CD8-positive, alpha-beta memory T cell (primary cell): ENCODE measurements around the gene SDHB. TPM values are rescaled to one million over a fixed set of nuclear protein-coding genes. Genes with fewer than 3 reads are reported as not detected.

Experiments
- CTCF ChIA-PET: fragments of 350-600 bp; sonication (Branson Sonifier 250); formaldehyde crosslinking; loops from one replicate; lab custom pipeline; 2021; ENCODE audit warnings: antibody characterized with exemption; lab: Charles Lee
- POLR2A ChIA-PET: fragments of 350-600 bp; sonication (Branson Sonifier 250); formaldehyde crosslinking; loops from one replicate; lab custom pipeline; 2021; ENCODE audit warnings: antibody characterized with exemption; lab: Charles Lee
- DNase-seq, 5 donors: peaks; one replicate each; pipeline versions ENCODE4 v3.0.0 to v3.0.0-alpha.2; 2020 to 2022; ENCODE audit warnings: mixed read lengths in 1 of 5
- H3K27ac ChIP-seq: one replicate; pipeline ENCODE4 v1.7.0; 2013; ENCODE audit warnings: low read depth, mild to moderate bottlenecking, low read length, moderate library complexity
- H3K27me3 ChIP-seq: 2 replicates; pipeline ENCODE4 v1.7.0; 2013; ENCODE audit warnings: low read length, mild to moderate bottlenecking; ENCODE audit not compliant: insufficient read depth, poor library complexity, severe bottlenecking
- H3K36me3 ChIP-seq: 2 replicates; pipeline ENCODE4 v1.7.0; 2013; ENCODE audit warnings: mild to moderate bottlenecking, low read length, moderate library complexity; ENCODE audit not compliant: insufficient read depth
- H3K4me1 ChIP-seq: 2 replicates; pipeline ENCODE4 v1.7.0; 2013; ENCODE audit warnings: mild to moderate bottlenecking, low read length, moderate library complexity; ENCODE audit not compliant: insufficient read depth
- H3K4me3 ChIP-seq: 2 replicates; pipeline ENCODE4 v1.7.0; 2013; ENCODE audit warnings: mild to moderate bottlenecking, low read length
- H3K9me3 ChIP-seq: 2 replicates; pipeline ENCODE4 v1.7.0; 2013; ENCODE audit warnings: mild to moderate bottlenecking, low read length
- H3K27ac Mint-ChIP-seq, 8 donors: one replicate each; pipeline ENCODE4 v1.8.0; 2020 to 2021; ENCODE audit warnings: mixed read lengths in 8 of 8, mild to moderate bottlenecking in 6 of 8, inconsistent platforms in 3 of 8, moderate library complexity in 3 of 8
- H3K27me3 Mint-ChIP-seq, 2 donors: one replicate each; pipeline ENCODE4 v1.8.0; 2020 to 2021; ENCODE audit warnings: mixed read lengths in 2 of 2, mild to moderate bottlenecking in 1 of 2, moderate library complexity in 1 of 2
- H3K36me3 Mint-ChIP-seq, 3 donors: one replicate each; pipeline ENCODE4 v1.8.0; 2020 to 2021; ENCODE audit warnings: mixed read lengths in 3 of 3, inconsistent platforms in 1 of 3, mild to moderate bottlenecking in 1 of 3
- H3K4me1 Mint-ChIP-seq, 3 donors: one replicate each; pipeline ENCODE4 v1.8.0; 2020 to 2021; ENCODE audit warnings: mixed read lengths in 3 of 3, inconsistent platforms in 1 of 3, mild to moderate bottlenecking in 1 of 3
- H3K4me3 Mint-ChIP-seq, 7 donors: one replicate each; pipeline ENCODE4 v1.8.0; 2020 to 2021; ENCODE audit warnings: mixed read lengths in 7 of 7, mild to moderate bottlenecking in 6 of 7, moderate library complexity in 4 of 7, inconsistent platforms in 2 of 7
- H3K9me3 Mint-ChIP-seq, 5 donors: one replicate each; pipeline ENCODE4 v1.8.0; 2020 to 2022; ENCODE audit warnings: mixed read lengths in 5 of 5, mild to moderate bottlenecking in 3 of 5, moderate library complexity in 2 of 5, inconsistent platforms in 1 of 5
- polyA plus RNA-seq: library from polyadenylated mRNA; unstranded; fragments of 300-500 nt; fragmentation: Illumina TruSeq; gene quantifications from one replicate; pipeline ENCODE4 v1.2.3, GENCODE V29; 2021
- total RNA-seq, 2 experiments: library from RNA; stranded (reverse); gene quantifications; one replicate each; pipeline ENCODE4 v1.2.3, GENCODE V29; 2021

Gene SDHB
- total and polyA plus RNA-seq, 3 experiments from 2014 or later: 147 to 156 (median 150) TPM

DNA sequence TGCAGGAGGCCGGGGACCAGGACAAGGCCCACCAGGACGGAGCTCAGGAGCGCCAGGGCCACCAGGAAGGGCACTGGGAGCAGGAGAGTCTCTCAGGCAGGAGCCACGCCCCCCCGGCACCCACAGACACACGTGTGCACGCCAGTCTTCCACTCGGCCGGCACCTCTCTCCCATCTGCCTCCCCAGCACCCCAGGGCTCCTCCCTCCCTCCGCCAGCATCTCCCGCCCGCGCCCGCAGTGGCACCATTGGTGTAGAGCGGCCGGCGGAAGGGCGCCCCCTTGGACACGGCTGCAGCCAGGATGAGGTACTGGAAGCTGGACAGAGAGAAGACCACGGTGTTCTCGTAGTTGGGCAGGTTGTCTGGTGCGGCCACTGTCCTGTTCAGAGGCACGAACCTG lies 67.3 kb downstream of the SDHB start:
- CTCF ChIA-PET: interaction anchor here (0.6 to 1.1 kb wide), 2 partner anchors 34 to 49 kb away, joined by 3 to 4 read pairs; no protein-coding TSS in a partner anchor

GRCh38 chr1:16986113-16986512 lies 67.7 kb downstream of the SDHB start:
- ChIA-PET POLR2A (no interaction called here), CTCF (interaction anchor here (1.1 kb wide), 1 partner anchor 34 kb away, joined by 4 read pairs; no protein-coding TSS in a partner anchor)
- no peaks in the 10 kb centered on the region for H3K4me1 ChIP-seq
- no peak overlapping the region for H3K27ac Mint-ChIP-seq
- H3K36me3 ChIP-seq: no peaks in the 10 kb centered on the region
- H3K27me3 Mint-ChIP-seq: peaks cover 14 to 22% of the 10 kb centered on the region in 2 donors
- no peak for DNase-seq
- no peaks in the 10 kb centered on the region for H3K9me3 ChIP-seq
- H3K27ac ChIP-seq: no peak overlapping the region
- H3K36me3 Mint-ChIP-seq: peaks cover 0 to 44% (median 5%) of the 10 kb centered on the region in 3 donors
- H3K4me3 Mint-ChIP-seq: no peak overlapping the region
- no peaks in the 10 kb centered on the region for H3K9me3 Mint-ChIP-seq
- H3K4me1 Mint-ChIP-seq: peaks cover 4 to 5% (median 4%) of the 10 kb centered on the region in 3 donors
- H3K4me3 ChIP-seq: no peak overlapping the region
- H3K27me3 ChIP-seq: peaks cover 4% of the 10 kb centered on the region

More for the DNA sequence above, 67.3 kb downstream of the SDHB start:
- Mint-ChIP-seq H3K4me1 (peaks cover 0 to under 1% (median 0%) of the 10 kb centered on the region in 3 donors), H3K4me3 (no peak overlapping the region), H3K9me3 (no peaks in the 10 kb centered on the region), H3K27me3 (peaks cover 10 to 17% of the 10 kb centered on the region in 2 donors), H3K27ac (no peak overlapping the region), H3K36me3 (peaks cover 0 to 49% (median 7%) of the 10 kb centered on the region in 3 donors)
- POLR2A ChIA-PET: no interaction called here
- Histone ChIP-seq H3K4me3 (no peak overlapping the region), H3K9me3 (no peaks in the 10 kb centered on the region), H3K27me3 (no peaks in the 10 kb centered on the region), H3K36me3 (no peaks in the 10 kb centered on the region), H3K27ac (no peak overlapping the region), H3K4me1 (no peaks in the 10 kb centered on the region)
- no peak for DNase-seq

GRCh38 chr1:16984717-16985116 lies 69.1 kb downstream of the SDHB start:
- Histone ChIP-seq H3K4me1 (no peaks in the 10 kb centered on the region), H3K4me3 (no peak overlapping the region), H3K27me3 (peaks cover 9% of the 10 kb centered on the region), H3K9me3 (no peaks in the 10 kb centered on the region), H3K36me3 (no peaks in the 10 kb centered on the region), H3K27ac (no peak overlapping the region)
- Mint-ChIP-seq H3K9me3 (no peaks in the 10 kb centered on the region), H3K36me3 (peaks cover 0 to 35% (median 4%) of the 10 kb centered on the region in 3 donors), H3K4me1 (peaks cover 9 to 11% (median 9%) of the 10 kb centered on the region in 3 donors), H3K4me3 (no peak overlapping the region), H3K27ac (no peak overlapping the region), H3K27me3 (peaks cover 19 to 27% of the 10 kb centered on the region in 2 donors)
- ChIA-PET POLR2A (no interaction called here), CTCF (no interaction called here)
- DNase-seq: no peak

DNA sequence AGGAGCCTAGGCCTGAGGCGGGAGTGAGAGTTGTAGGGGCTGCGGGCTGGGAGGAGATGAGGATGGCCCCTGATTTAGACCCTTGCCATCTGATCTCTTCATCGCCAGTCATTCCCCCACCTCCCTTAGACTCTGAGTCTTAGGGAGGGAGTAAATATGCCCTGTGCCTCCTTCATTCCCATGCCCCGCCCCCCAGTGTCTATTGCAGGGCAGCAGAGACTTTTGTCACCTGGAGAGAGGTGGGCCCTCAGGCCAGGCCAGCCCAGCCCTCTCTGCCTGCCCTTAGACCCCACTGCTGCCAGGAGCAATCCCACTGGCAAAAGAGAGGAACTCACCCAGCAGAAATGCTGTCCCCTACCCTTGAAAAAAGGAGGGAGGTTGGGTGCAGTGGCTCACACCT lies 70.2 kb downstream of the SDHB start:
- no peak for DNase-seq
- H3K4me3 Mint-ChIP-seq: no peak overlapping the region
- POLR2A ChIA-PET: no interaction called here
- H3K4me3 ChIP-seq: no peak overlapping the region
- H3K9me3 ChIP-seq: no peaks in the 10 kb centered on the region
- H3K27ac ChIP-seq: no peak overlapping the region
- peaks cover 19 to 27% of the 10 kb centered on the region in 2 donors for H3K27me3 Mint-ChIP-seq
- peaks cover 9 to 11% (median 9%) of the 10 kb centered on the region in 3 donors for H3K4me1 Mint-ChIP-seq
- CTCF ChIA-PET: no interaction called here
- H3K4me1 ChIP-seq: no peaks in the 10 kb centered on the region
- peaks cover 0 to 26% (median 4%) of the 10 kb centered on the region in 3 donors for H3K36me3 Mint-ChIP-seq
- no peaks in the 10 kb centered on the region for H3K36me3 ChIP-seq
- H3K9me3 Mint-ChIP-seq: no peaks in the 10 kb centered on the region
- peak overlapping the region in 1 of 8 donors; percentile 41 for H3K27ac Mint-ChIP-seq
- H3K27me3 ChIP-seq: peaks cover 9% of the 10 kb centered on the region

DNA sequence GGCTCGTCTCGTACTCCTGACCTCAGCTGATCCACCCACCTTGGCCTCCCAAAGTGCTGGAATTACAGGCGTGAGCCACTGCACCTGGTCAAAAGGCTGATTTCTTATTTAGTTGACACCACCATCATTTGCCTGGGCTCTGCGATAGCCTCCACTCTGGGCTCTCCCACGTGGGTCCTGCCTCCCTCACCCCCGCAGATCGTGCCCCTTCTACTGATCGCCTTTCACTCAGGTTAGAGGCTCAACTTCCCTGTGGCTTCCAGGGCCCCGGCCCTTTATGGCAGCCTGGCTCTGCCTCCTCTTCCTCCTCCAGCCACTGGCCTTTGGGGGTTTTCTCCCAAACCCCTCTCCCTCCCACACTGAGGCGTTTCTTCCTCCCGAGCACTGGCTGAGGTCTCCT lies 70.9 kb downstream of the SDHB start:
- Mint-ChIP-seq H3K36me3 (peaks cover 0 to 21% (median 4%) of the 10 kb centered on the region in 3 donors), H3K27ac (no peak overlapping the region), H3K27me3 (peaks cover 19 to 29% of the 10 kb centered on the region in 2 donors), H3K4me3 (no peak overlapping the region), H3K9me3 (no peaks in the 10 kb centered on the region), H3K4me1 (peaks cover 9 to 11% (median 9%) of the 10 kb centered on the region in 3 donors)
- no peak for DNase-seq
- Histone ChIP-seq H3K9me3 (no peaks in the 10 kb centered on the region), H3K27me3 (peaks cover 9% of the 10 kb centered on the region), H3K27ac (no peak overlapping the region), H3K4me3 (no peak overlapping the region), H3K36me3 (no peaks in the 10 kb centered on the region), H3K4me1 (no peaks in the 10 kb centered on the region)
- POLR2A ChIA-PET: no interaction called here
- CTCF ChIA-PET: no interaction called here

GRCh38 chr1:16981269-16981849 lies 72.5 kb downstream of the SDHB start:
- no peak for DNase-seq
- H3K27me3 Mint-ChIP-seq: peaks cover 19 to 31% of the 10 kb centered on the region in 2 donors
- H3K27ac Mint-ChIP-seq: peak overlapping the region in 2 of 8 donors; percentile 56 to 92
- H3K9me3 Mint-ChIP-seq: no peaks in the 10 kb centered on the region
- Histone ChIP-seq H3K27ac (no peak overlapping the region), H3K9me3 (no peaks in the 10 kb centered on the region), H3K27me3 (peaks cover 9% of the 10 kb centered on the region), H3K36me3 (no peaks in the 10 kb centered on the region), H3K4me3 (no peak overlapping the region), H3K4me1 (no peaks in the 10 kb centered on the region)
- H3K36me3 Mint-ChIP-seq: peaks cover 0 to 8% (median 4%) of the 10 kb centered on the region in 3 donors
- CTCF ChIA-PET: no interaction called here
- POLR2A ChIA-PET: no interaction called here
- peak overlapping the region in 6 of 7 donors; percentile 69 to 84 (median 78) for H3K4me3 Mint-ChIP-seq
- H3K4me1 Mint-ChIP-seq: peaks cover 9 to 11% (median 9%) of the 10 kb centered on the region in 3 donors

DNA sequence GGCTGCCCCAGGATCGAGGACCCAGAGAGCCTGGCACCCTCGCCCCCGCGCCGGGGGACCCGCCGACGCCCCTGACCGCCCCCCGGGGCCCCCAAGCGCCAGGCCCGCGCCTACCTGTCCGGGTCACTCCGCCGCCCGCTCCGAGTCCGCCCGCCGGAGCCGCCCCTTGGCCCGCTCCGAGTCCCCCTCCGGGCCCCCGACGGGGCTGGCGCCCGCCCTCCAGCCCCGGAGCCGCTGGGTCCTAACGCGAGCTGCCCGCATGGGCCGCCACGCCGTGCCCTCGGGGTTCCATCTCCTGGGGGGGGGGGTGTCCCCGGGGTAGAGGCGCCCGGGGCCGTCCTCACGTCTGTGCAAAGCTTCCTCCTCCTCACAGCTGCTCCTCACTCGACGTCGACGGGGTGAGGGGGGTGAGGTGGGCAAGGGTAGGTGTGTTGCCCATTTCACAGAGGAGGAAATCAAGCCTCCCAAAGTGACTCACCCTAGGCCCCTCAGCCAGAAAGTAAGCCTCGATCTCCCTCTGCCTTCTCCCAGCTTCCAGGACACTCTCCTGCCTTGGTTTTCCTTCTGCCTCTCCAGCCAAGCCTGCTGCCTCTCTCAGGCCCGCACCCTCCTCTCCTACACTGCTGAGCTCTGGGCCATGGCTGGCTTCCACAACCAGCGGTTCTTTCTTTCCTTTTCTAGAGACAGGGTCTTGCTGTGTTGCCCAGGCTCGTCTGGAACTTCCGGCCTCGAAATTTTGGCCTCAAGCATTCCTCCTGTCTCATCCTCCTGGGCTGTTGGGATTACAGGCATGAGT lies 73.2 kb downstream of the SDHB start, which contains the start of gene MFAP2:
MFAP2 (minus strand) TSS at position 148 of the 796 bp plus-strand sequence. CDS start 2,347 bp downstream, outside the sequence.
- H3K4me3 ChIP-seq: no peak within 1 kb of the TSS
- no peak within 1 kb of the TSS for H3K27ac ChIP-seq
- H3K4me1 ChIP-seq: no peaks in the 10 kb centered on the region
- no peaks in the 10 kb centered on the region for H3K9me3 ChIP-seq
- Mint-ChIP-seq H3K27me3 (peaks cover 19 to 31% of the 10 kb centered on the region in 2 donors), H3K4me1 (peaks cover 9 to 11% (median 9%) of the 10 kb centered on the region in 3 donors), H3K4me3 (peak within 1 kb of the TSS in 6 of 7 donors; percentile 69 to 89 (median 78)), H3K27ac (peak within 1 kb of the TSS in 5 of 8 donors; percentile 20 to 92 (median 69)), H3K9me3 (no peaks in the 10 kb centered on the region), H3K36me3 (peaks cover 0 to 5% (median 1%) of the 10 kb centered on the region in 3 donors)
- peaks cover 9% of the 10 kb centered on the region for H3K27me3 ChIP-seq
- ChIA-PET CTCF (no interaction called here), POLR2A (no interaction called here)
- no peaks in the 10 kb centered on the region for H3K36me3 ChIP-seq
- no peak for DNase-seq
